H9 (cell line): ENCODE measurements around the gene SIL1. TPM values are rescaled to one million over a fixed set of nuclear protein-coding genes. Genes with fewer than 3 reads are reported as not detected.

Experiments used
- DNase-seq: peaks from one replicate; pipeline ENCODE4 v3.0.0-alpha.2; 2017
- H2AFZ ChIP-seq: one replicate; pipeline ENCODE4 v1.6.1; 2013; ENCODE audit warnings: mild to moderate bottlenecking, low read length, control low read depth, moderate library complexity
- H2AK5ac ChIP-seq: 2 replicates; pipeline ENCODE4 v1.6.1; 2013; ENCODE audit warnings: low read length, control low read depth, mixed read lengths; ENCODE audit not compliant: insufficient read length
- H2BK120ac ChIP-seq: one replicate; pipeline ENCODE4 v1.6.1; 2013; ENCODE audit warnings: low read depth, mild to moderate bottlenecking, low read length, control low read depth, inconsistent platforms; ENCODE audit not compliant: poor library complexity, severe bottlenecking
- H2BK12ac ChIP-seq: 2 replicates; pipeline ENCODE4 v1.6.1; 2013; ENCODE audit warnings: low read length, control low read depth, mixed read lengths, low read depth; ENCODE audit not compliant: insufficient read length
- H2BK15ac ChIP-seq: 2 replicates; pipeline ENCODE4 v1.6.1; 2013; ENCODE audit warnings: low read depth, low read length, control low read depth
- H2BK20ac ChIP-seq: one replicate; pipeline ENCODE4 v1.6.1; 2013; ENCODE audit warnings: low read depth, mild to moderate bottlenecking, low read length, control low read depth, inconsistent platforms; ENCODE audit not compliant: poor library complexity, severe bottlenecking
- H2BK5ac ChIP-seq: 2 replicates; pipeline ENCODE4 v1.6.1; 2013; ENCODE audit warnings: low read length, control low read depth, mixed read lengths; ENCODE audit not compliant: insufficient read length
- H3K14ac ChIP-seq: 2 replicates; pipeline ENCODE4 v1.6.1; 2013; ENCODE audit warnings: low read length, control low read depth; ENCODE audit not compliant: insufficient read depth
- H3K18ac ChIP-seq: 2 replicates; pipeline ENCODE4 v1.6.1; 2013; ENCODE audit warnings: low read depth, mild to moderate bottlenecking, mixed read lengths, low read length, control low read depth; ENCODE audit not compliant: insufficient read length
- H3K23ac ChIP-seq: 2 replicates; pipeline ENCODE4 v1.6.1; 2013; ENCODE audit warnings: low read length, control low read depth, mixed read lengths, low read depth; ENCODE audit not compliant: insufficient read length
- H3K23me2 ChIP-seq: 2 replicates; pipeline ENCODE4 v1.6.1; 2013; ENCODE audit warnings: low read depth, mild to moderate bottlenecking, mixed read lengths, low read length, control low read depth; ENCODE audit not compliant: insufficient read length, poor library complexity, severe bottlenecking
- H3K27ac ChIP-seq: 2 replicates; pipeline ENCODE4 v1.5.1; 2013; ENCODE audit warnings: low read length, control low read depth, mixed read lengths, low read depth; ENCODE audit not compliant: insufficient read length
- H3K27me3 ChIP-seq: 2 replicates; pipeline ENCODE4 v1.6.1; 2013; ENCODE audit warnings: low read length, control low read depth, inconsistent platforms; ENCODE audit not compliant: insufficient read depth
- H3K4ac ChIP-seq: 2 replicates; pipeline ENCODE4 v1.6.1; 2013; ENCODE audit warnings: low read depth, mild to moderate bottlenecking, control low read depth, inconsistent platforms, low read length, moderate library complexity
- H3K4me1 ChIP-seq: 2 replicates; pipeline ENCODE4 v1.6.1; 2013; ENCODE audit warnings: low read length, control low read depth, inconsistent platforms; ENCODE audit not compliant: insufficient read depth
- H3K4me2 ChIP-seq: 2 replicates; pipeline ENCODE4 v1.6.1; 2013; ENCODE audit warnings: low read length, control low read depth, mixed read lengths; ENCODE audit not compliant: insufficient read length, insufficient read depth
- H3K56ac ChIP-seq: 2 replicates; pipeline ENCODE4 v1.6.1; 2013; ENCODE audit warnings: low read depth, mild to moderate bottlenecking, mixed read lengths, low read length, control low read depth; ENCODE audit not compliant: insufficient read length
- H3K79me1 ChIP-seq: 2 replicates; pipeline ENCODE4 v1.6.1; 2013; ENCODE audit warnings: low read depth, mild to moderate bottlenecking, moderate library complexity, low read length, control low read depth, inconsistent platforms; ENCODE audit not compliant: insufficient read depth, poor library complexity, severe bottlenecking
- H3K79me2 ChIP-seq: 2 replicates; pipeline ENCODE4 v1.6.1; 2013; ENCODE audit warnings: low read length, control low read depth, inconsistent platforms; ENCODE audit not compliant: insufficient read depth
- H3K9ac ChIP-seq: 2 replicates; pipeline ENCODE4 v1.6.1; 2013; ENCODE audit warnings: low read length, control low read depth, mixed read lengths; ENCODE audit not compliant: insufficient read length; ENCODE audit errors: extremely low read depth
- H3K9me3 ChIP-seq: one replicate; pipeline ENCODE4 v1.6.1; 2013; ENCODE audit warnings: low read depth, low read length, inconsistent platforms; ENCODE audit not compliant: control insufficient read depth
- H3T11ph ChIP-seq: one replicate; pipeline ENCODE4 v1.6.1; 2013; ENCODE audit warnings: mild to moderate bottlenecking, low read length, control low read depth, inconsistent platforms
- H4K20me1 ChIP-seq: one replicate; pipeline ENCODE4 v1.6.1; 2013; ENCODE audit not compliant: control insufficient read depth, insufficient read length, insufficient read depth
- H4K5ac ChIP-seq: 2 replicates; pipeline ENCODE4 v1.6.1; 2013; ENCODE audit warnings: low read depth, mild to moderate bottlenecking, mixed read lengths, low read length, control low read depth; ENCODE audit not compliant: insufficient read length
- H4K8ac ChIP-seq: replicated peaks from 2 replicates; pipeline ENCODE4 v1.6.1; 2013; ENCODE audit warnings: low read length, control low read depth, mixed read lengths, low read depth; ENCODE audit not compliant: insufficient read length
- H4K91ac ChIP-seq: 2 replicates; pipeline ENCODE4 v1.6.1; 2013; ENCODE audit warnings: low read depth, mild to moderate bottlenecking, moderate library complexity, mixed read lengths, low read length, control low read depth; ENCODE audit not compliant: insufficient read length
- H3K27ac Mint-ChIP-seq, 3 experiments: 2 replicates in 2 of 3; 3 replicates in 1 of 3; pipeline ENCODE4 v1.8.0; 2020 to 2021; ENCODE audit warnings: mixed read lengths in 3 of 3, mild to moderate bottlenecking in 1 of 3, moderate library complexity in 1 of 3
- H3K27me3 Mint-ChIP-seq: 2 replicates; pipeline ENCODE4 v1.8.0; 2021; ENCODE audit warnings: low read depth, mild to moderate bottlenecking, moderate library complexity, mixed read lengths
- H3K36me3 Mint-ChIP-seq, 3 experiments: 2 replicates in 2 of 3; 3 replicates in 1 of 3; pipeline ENCODE4 v1.8.0; 2020 to 2021; ENCODE audit warnings: low read depth in 3 of 3, mixed read lengths in 3 of 3; ENCODE audit not compliant: insufficient read depth in 1 of 3
- H3K4me1 Mint-ChIP-seq, 2 experiments: 2 replicates each; pipeline ENCODE4 v1.8.0; 2020; ENCODE audit warnings: mixed read lengths in 2 of 2
- H3K4me3 Mint-ChIP-seq, 2 experiments: 2 replicates in 1 of 2; 3 replicates in 1 of 2; pipeline ENCODE4 v1.8.0; 2020 to 2021; ENCODE audit warnings: mild to moderate bottlenecking in 2 of 2, mixed read lengths in 2 of 2, moderate library complexity in 1 of 2
- H3K9me3 Mint-ChIP-seq, 2 experiments: 2 replicates in 1 of 2; 3 replicates in 1 of 2; pipeline ENCODE4 v1.8.0; 2020; ENCODE audit warnings: mild to moderate bottlenecking in 2 of 2, mixed read lengths in 2 of 2, moderate library complexity in 1 of 2
- WGBS: extraction: QIAGEN DNeasy Blood & Tissue Kit; methylation state at CpG from one replicate; pipeline ENCODE4 v1.1.7; 2013; ENCODE audit warnings: missing lambda C conversion rate, low lambda C conversion rate, mixed read lengths; ENCODE audit not compliant: insufficient read length; ENCODE audit errors: extremely low coverage; 5-methylcytosine and 5-hydroxymethylcytosine counted together
- total RNA-seq: library from RNA; stranded (reverse); gene quantifications from 2 replicates; pipeline ENCODE4 v1.2.1, GENCODE V29; 2021
- TF ChIP-seq, protein P1 (sequence below): fragments of 200-600 bp; sonication (generic); conservative IDR thresholded peaks from 3 replicates; pipeline ENCODE4 v1.8.0; 2021; ENCODE audit warnings: antibody characterized with exemption, mild to moderate bottlenecking

The SIL1 gene
- total RNA-seq, 1 experiment from 2014 or later: 10.6 TPM

DNA sequence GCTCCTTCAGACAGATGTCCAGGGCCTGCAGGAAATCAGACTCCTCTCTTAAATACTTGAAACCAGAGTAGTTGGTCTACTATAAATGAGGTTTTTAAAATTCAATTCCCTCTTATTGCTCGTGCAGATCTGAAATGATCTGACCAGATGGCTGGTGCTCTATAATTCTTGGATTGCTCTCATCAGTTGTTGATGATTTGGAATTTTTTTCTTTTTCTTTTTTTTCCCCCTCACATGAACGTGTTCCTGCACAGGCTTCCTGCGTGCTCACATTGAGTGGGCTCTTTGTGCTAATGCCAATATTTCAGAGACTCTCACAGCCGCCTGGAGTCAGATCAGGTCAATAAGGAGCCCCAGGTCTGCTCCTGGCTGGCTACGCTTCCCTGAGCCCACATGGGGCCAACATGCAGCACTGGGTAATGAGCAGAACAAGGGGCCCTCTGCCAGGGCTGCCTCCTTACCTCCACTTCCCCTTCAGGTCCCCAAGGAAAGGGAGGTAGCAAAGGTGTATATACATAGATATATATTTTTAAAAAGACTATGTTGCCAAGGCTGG, 82.0 kb downstream of the SIL1 start:
- no peaks in the 10 kb centered on the region for H3K79me1 ChIP-seq
- Mint-ChIP-seq H3K9me3 (peaks cover 11% of the 10 kb centered on the region in 2 experiments; a peak in 4 of 5 replicates), H3K4me3 (no peak overlapping the region), H3K36me3 (peaks cover 5 to 15% (median 8%) of the 10 kb centered on the region in 3 experiments; a peak in 6 of 7 replicates), H3K4me1 (peaks cover 0 to 4% of the 10 kb centered on the region in 2 experiments; a peak in 1 of 4 replicates), H3K27me3 (peaks cover 4% of the 10 kb centered on the region), H3K27ac (no peak overlapping the region)
- no peak overlapping the region for H3K56ac ChIP-seq
- H3K27me3 ChIP-seq: no peaks in the 10 kb centered on the region
- no peak overlapping the region for H2BK20ac ChIP-seq
- H3K14ac ChIP-seq: no peak overlapping the region
- no peaks in the 10 kb centered on the region for H4K20me1 ChIP-seq
- H3K4ac ChIP-seq: no peak overlapping the region
- H3K4me1 ChIP-seq: no peaks in the 10 kb centered on the region
- no peak overlapping the region for H4K91ac ChIP-seq
- no peak overlapping the region for H3K27ac ChIP-seq
- H4K8ac ChIP-seq: no peak overlapping the region
- no CpG with 5 or more reads among the region's 5 CpGs for WGBS
- no peak overlapping the region for H2BK12ac ChIP-seq
- no peaks in the 10 kb centered on the region for H3K23me2 ChIP-seq
- H2BK15ac ChIP-seq: no peak overlapping the region
- H3K9me3 ChIP-seq: no peaks in the 10 kb centered on the region
- no peak for DNase-seq
- no peak overlapping the region for H2BK120ac ChIP-seq
- no peak overlapping the region for H3K23ac ChIP-seq
- no peak overlapping the region for H3T11ph ChIP-seq
- TF ChIP-seq, protein P1, sequence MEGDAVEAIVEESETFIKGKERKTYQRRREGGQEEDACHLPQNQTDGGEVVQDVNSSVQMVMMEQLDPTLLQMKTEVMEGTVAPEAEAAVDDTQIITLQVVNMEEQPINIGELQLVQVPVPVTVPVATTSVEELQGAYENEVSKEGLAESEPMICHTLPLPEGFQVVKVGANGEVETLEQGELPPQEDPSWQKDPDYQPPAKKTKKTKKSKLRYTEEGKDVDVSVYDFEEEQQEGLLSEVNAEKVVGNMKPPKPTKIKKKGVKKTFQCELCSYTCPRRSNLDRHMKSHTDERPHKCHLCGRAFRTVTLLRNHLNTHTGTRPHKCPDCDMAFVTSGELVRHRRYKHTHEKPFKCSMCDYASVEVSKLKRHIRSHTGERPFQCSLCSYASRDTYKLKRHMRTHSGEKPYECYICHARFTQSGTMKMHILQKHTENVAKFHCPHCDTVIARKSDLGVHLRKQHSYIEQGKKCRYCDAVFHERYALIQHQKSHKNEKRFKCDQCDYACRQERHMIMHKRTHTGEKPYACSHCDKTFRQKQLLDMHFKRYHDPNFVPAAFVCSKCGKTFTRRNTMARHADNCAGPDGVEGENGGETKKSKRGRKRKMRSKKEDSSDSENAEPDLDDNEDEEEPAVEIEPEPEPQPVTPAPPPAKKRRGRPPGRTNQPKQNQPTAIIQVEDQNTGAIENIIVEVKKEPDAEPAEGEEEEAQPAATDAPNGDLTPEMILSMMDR: no peak
- no peak overlapping the region for H4K5ac ChIP-seq
- H3K4me2 ChIP-seq: no peak overlapping the region
- H3K18ac ChIP-seq: no peak overlapping the region
- H2BK5ac ChIP-seq: no peak overlapping the region
- H2AFZ ChIP-seq: no peak overlapping the region
- no peaks in the 10 kb centered on the region for H3K79me2 ChIP-seq
- H3K9ac ChIP-seq: no peak overlapping the region
- no peak overlapping the region for H2AK5ac ChIP-seq
